Stimulated activated CD8-positive, alpha-beta memory T cell treated with anti-CD3 and anti-CD28 coated beads, Interleukin-15, amount 100 ng/mL, for 4 hours (primary cell): ENCODE data around the gene USP6NL.

ENCODE experiments used
- DNase-seq, 2 donors: peaks; one replicate each; pipeline ENCODE4 v3.0.0-alpha.2; 2020; ENCODE audit warnings: low read depth in 2 of 2

The USP6NL gene

DNA sequence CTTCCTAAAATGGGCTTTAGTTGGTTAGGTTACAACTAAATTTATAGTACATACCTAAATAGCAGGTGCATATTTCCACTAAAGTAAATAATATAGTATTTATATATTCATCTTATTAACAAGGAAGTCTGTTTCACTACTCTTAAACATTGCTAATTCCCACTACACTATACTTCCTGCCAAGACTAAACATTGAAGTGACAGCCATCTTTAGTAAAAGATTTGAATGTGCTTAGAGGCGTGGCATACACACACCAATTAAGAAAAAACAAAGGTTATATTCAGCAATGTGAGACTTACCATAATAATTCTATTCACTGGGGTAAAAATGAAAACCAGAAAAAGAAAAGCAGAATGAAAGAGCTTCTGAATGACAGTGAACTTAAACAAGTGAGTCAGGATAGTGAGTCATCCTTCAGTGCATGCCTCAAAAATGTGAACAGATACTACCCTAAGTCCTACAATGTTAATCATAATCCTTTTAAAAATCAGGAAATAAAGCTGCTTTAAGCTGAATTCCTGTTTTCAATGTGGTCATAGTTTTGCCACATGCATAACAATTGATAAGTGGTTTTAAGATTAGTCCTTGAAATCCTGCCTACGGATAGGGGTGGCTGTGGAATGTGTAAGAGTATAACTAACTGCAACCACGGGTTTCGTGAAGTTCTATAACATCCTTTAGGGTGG is 59.4 kb downstream of the USP6NL start:
- no peak for DNase-seq

DNA sequence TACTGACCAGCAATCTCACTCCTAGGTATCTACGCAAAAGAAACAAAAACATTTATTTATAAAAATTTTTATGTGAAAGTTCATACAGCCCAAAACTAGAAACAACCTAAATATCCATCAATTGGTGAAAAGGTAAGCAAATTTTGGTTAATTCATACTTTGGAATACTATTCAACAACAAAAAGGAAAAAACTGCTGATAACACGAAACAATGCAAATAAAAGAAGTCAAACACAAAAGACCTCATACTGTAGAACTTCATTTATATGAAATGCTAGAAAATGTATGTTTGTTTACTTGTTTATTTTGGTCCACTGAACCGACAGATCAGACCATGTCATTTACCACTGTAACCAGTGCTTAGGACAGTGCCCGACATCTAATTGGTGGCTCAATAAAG is 60.3 kb downstream of the USP6NL start:
- DNase-seq, result no peak

DNA sequence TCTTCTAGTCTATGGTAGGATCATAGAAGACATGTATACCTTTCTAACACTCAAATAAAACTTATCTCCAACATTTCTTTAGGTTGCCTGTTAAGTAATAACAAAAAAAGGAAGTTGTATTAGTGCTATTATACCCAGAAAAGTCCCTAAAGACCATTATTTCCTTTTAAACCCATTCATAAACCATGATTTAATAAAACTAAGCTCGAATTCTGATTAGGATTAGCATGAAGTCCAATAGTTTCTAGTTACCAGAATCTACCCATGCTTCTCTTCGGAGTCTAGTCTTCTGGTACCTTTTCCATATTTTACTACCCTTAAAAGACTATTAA is 62.7 kb downstream of the USP6NL start:
- DNase-seq, result no peak

DNA sequence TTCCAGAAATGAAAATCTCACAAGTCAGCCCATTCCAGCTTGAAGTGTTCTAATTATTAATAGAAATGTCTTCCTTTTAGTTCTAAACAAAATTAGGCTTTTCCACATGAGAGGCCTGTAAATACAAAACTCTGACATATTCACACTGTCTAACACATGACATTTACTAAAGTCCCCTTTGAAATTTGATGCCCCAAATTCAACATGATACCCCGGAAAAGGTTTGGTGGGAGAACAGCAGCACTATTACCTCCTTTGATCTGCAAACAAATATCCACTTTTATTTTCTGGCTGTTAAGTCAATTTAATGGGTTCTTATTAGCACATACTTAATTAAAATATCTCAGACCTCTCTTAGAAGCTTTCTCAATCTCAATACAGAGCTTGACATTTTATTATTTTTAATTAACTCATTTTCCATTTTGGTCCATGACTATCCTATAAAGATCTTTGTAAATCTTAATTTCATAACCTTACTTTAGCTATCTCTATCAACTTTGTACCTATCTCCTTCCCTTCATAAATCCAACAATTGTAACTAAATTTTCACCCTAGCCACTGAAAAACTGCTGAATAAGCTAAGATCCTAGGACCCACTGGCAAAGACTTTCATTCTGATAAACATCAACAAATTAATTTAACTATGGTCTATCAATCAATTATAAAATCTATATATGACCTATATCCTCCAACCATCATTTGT is 63.2 kb downstream of the USP6NL start:
- DNase-seq, result no peak

DNA sequence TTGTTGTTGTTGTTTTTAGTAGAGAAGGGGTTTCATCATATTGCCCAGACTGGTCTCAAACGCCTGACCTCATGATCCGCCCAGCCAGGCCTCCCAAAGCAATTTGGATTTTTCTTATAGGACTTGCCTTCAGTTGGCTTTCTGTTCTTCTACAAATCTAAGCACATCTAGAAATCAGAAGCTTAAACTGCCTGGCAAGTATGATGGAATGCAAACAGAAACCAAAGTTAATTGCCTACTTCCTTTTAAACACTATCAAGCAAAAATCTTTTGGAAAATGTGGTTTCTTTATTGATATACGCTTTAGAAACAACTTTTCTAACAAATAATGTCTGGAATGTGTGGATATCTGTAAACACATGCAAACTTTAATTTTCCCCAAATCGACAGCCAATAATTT is 64.9 kb downstream of the USP6NL start:
- DNase-seq, result no peak

DNA sequence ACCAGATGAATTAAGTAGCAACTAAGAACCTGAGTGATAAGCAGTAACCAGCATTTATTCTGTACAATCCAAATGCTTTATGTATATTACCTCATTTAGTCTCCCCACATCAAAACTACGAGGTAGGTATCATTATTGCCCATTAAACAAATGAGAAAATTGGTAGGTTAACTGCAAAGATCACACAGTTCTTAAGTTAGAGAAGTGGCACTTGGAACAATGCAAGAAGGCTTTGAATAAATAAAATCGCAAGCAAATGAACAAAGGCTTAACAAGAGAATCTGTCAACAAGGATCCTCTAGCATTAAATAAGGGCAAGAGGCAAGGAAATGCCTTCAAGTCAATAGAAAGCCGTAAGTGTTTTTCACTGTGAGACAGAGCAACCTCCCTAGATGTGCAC is 70.2 kb downstream of the USP6NL start:
- no peak for DNase-seq

DNA sequence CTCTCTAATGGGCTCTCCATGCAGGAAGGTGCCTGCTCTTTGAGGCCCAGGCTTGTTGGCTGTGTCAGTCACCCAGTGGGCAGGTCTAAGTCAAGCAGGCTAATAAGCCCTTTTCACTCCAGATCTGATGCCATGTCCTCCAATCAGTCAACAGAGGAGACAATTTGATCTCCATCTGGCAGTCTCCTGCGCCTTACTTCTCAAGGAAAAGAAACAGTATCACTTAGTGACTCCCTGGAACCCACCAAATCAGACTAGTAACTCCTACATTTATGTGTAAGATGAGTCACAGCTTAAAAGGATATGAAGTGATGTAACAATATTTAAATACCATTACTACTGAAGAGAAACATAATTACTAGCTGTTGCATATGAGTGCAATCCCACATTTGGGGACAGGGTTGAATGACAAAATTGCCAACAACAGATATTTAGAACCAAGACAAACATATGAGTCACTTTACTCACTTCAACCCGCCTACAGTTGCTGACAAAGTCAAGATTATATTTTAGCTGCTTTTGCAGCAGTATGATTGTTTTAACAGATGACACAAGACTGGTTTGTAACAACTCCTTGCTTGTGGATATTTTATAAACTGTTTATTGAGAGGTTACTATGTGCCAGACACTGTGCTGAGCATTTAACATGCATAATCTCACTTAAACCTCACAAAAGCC is 72.1 kb downstream of the USP6NL start:
- no peak for DNase-seq

DNA sequence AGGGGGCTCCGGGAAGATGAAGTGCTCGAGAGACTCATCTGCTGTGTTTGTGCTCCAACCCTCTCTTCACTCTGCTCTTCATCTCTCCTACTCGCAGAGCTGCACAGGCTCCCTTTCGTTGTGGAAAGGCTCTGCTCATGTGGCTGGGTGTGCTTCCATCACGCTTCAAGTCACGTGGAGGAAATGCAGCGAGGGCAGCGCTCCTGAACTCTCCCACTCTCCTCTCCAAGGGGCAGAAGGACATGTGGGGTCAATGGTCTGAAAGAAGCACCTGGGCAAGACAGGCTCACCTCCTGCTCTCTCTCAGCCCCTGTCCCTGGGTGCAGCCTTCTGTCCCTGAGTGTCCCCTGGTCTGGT is 72.6 kb downstream of the USP6NL start:
- no peak for DNase-seq

DNA sequence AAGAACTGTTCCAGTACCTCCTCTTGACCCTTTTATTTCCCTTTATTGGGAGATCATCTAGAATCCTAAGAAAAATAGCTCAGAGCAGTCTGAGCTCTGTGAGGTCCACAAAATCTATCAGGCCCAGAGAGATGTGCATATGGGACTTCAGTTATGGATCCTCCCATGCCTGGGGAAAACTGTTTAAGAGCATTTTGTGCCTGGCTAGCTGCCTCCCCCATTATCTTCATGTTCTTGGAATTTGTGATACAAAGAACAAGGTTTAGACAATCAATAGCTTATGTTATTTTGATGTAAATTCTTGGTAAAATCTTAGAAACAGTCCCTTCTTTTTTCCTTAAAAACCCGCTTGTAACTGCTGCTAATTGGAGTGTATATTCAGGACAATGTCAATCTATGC is 75.2 kb downstream of the USP6NL start:
- no peak for DNase-seq

DNA sequence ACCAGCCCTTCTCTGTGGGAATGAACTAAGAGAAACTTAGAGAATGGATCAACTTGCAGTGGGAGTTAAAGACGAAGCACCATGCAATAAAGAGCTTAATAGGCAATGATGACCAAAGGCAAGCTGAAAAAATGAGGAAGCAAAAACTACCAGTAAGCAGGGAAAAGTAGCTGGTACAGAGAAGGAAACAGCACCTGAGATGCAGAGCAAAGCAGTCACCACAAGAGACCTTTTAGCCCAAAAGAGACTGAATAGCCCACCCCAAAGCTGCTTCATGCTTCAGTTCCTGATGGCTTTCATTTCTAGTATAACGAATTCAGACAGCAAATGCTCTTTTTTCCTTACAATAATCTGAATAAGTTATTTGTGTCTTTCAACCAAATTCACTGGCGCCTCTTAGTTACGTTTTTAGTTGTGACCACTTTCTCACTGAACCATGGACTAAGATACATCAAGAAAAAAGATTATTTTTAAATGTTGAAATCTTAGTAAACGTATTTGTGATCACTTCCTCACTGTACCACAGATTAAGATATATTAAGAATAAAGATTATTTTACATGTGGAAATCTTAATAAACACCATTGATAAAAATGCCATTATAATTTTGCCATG is 76.0 kb downstream of the USP6NL start:
- no peak for DNase-seq

DNA sequence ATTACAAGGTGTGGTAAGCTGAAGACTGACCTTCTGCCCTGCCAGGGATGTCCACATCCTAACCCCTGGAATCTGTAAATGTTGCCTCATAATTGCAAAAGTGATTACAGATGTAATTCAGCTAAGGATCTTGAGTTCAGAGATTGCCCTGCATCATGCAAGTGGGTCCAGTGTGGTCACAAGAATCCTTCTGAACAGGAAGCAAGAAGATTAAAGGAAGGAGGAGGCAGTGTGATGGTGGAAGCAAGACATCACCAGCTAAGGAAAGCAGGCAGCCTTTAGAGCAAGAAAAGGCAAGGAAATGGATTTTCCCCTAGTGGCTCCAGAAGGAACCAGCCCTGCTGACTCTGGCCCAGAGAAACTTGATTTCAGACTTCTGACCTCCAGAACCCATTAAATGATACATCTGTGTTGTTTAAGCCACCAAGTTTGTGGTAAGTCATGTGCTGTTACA is 78.1 kb downstream of the USP6NL start:
- DNase-seq, result no peak

DNA sequence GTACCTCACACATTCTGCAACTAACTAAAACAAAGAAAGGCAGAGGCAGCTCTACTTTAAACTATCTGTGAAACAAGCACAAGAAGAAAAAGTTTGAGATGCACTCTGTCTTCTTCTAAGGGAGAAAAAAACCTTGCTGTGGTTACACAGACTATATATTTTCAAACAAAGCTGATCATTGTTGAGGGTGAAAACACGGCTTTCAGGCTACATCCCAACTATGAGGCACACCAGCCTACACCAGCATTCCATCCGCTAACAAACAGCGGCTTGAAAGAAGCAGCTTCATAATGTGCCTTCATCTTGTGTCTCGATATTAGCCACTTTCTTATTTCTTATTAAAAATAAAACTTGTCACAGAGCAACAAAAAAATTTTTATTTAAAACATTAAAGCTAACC is 79.1 kb downstream of the USP6NL start:
- no peak for DNase-seq

DNA sequence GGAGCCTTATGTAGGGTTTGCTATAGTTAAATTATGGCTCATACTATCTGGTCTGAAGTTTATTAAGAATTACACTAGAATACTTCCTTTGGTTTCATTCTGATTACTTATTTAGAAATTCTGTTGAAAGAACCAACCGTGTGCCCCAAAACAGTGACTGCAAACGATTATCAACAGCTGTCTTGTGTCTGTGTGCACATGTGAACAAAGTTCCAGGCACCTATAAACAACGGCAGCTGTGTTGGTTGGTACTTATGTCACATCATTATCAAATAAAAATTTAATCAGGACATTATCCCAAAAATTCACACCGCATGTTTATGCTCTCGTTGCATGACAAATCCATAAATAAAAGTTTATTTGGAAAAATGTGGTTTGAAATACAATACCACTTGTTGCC is 80.6 kb downstream of the USP6NL start:
- no peak for DNase-seq

DNA sequence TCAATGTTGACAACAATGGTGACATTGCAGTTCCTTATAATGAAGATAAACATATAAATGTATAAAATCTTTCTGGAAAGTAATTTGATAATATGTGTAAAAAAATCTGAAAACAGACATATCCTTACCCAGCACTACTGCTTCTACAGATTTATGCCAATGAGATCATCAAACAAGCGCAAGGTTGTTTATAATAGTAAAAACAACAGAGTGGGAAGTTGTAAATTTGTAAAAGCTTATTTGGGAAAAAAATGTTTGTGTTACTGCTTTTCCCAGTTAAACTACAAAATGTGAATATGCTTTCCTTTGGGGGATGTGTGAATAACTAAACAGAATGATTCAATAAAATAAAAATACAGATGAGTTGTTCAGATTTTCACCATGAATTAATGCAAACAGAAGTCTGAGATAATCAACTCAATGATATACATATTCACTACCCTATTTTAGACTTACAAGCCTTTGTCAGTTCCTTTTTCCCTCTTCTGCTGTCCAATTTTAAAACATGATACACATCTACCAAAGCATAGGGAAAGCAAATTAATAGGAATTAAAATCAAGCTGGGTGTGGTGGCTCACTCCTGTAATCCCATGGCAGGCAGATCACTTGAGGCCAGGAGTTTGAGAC is 82.1 kb downstream of the USP6NL start:
- no peak for DNase-seq

DNA sequence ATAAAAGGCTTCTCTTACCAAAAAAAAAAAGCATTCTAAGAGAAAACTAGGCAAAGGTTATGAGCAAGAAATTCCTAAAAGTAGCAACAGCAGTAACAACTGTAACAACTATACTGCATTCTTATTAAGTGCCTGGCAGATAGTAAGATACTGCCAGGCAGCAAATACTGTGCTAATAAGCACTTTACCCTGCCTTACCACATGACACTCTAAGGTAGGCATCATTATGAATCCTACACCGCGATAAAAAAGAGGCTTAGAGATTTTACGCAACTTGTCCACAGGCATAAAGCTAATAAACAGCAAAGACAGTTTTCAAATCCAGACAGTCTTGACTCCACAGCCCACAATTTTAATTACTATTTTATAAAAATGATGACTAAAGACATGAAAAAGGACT is 83.2 kb downstream of the USP6NL start:
- DNase-seq, result no peak

DNA sequence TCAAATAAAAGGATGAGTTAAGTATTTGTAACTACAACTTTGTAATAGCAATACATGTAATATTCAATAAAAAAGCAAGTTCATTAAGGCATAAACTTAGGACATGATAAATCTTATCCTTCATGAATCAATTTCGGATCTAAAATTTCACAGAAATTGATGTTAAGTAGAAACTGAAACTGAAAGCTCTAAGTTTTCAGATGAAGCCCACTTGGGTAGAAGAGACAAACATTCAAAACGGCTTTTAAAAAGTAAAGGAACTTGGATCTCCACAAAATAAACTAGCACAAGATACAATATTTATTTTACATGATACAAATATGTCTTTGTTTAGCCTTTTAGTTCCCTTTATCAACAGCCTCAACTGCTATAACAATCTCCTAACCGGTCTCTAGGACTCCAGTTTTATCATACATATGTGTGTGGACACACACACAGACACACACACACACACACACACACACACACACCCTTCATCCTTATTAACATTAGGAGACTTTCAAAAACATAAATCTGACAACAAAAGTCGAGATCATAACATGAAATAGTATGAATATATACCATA is 83.7 kb downstream of the USP6NL start:
- no peak for DNase-seq

DNA sequence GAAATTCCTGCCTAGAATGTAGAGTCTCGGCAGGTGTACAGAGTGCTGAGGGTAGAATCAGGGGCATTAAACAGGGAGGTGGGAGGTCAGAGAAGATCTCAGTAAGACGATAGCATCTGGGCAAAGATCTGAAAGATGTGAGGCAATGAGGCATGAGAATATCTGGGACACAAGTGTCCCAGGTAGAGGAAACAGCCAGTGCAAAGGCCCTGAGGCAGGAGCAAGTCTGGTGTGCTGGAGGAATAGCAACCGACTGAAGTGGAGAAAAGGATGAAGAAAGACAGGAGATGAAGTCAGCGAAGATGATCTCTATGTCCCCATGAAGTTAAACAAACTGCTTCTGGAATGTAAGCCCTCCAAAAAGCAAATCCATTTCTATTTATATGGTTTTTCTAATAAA is 84.4 kb downstream of the USP6NL start:
- no peak for DNase-seq

DNA sequence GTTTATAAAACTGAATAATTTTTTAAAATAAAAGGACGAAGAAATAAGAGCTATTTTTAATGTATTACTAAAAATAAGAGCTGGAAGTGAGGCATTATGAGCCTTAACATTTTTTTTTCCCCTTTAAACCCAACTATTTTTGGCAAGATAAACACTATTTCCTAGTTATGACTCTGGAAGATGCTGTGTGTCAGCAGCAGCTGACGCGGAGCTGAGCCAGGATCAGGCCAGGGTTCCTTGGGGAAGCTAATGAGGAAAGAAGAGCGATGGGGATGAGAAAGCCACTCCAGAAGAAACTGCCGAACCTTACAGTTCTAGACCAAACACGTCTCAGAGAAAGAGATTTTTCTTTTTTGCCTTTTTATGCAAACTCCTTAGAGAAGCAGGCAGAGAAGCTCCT is 85.9 kb downstream of the USP6NL start:
- no peak for DNase-seq

DNA sequence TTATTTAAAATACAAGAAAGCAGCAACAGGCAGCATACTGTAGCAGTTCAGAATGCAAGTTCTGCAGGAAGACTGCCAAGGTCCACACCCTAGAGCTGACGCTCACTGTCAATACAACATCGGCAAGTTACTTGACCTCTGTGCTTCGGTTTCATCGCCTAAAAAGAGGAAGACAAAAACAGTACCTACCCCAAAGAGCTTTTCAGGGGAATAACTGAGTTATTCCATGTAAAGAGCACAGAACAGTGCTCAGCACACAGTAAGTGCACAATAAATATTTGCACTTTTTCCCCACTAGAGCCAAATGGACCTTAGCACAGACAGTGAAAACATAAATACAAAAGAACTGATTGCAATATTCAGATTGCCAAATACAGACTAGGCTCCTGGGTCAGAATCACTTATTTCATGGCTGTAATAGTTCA is 88.6 kb downstream of the USP6NL start:
- DNase-seq, result no peak

DNA sequence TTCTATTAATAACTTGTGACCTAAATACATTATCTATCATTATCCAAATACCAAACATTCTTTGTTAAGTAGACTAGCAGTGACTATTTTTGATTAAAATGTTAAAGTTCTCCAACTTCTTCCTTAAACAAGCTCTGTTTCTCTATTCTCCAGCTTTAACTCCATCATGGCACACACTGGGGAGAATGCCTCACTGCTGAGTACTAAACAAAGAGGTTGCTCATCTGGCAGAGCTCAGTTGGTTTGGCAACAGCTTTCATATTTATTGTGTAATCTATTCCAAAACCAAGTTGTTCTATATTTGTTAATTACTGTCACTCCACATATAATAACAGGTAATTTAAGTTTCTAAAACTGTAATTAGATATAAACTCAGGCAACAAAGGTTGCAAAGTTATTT is 89.6 kb downstream of the USP6NL start:
- no peak for DNase-seq

DNA sequence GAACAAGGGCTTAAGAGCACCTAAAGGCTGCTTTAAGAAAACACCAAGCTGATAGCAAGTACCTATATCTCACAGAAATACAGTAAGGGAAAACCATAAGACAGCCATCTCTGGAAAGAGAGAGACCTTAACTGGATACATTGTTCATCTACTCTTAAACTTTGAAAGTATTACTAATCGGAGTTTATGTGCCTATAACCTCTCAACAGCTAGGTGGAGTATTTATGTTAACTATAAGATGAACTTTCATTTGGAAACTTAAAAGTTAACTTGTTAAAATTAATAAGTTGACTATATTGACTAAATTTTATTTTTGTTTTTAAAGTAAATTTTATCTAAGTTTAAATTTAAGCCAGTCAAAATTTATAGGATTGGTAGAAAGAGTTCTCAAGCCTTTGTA is 90.6 kb downstream of the USP6NL start:
- no peak for DNase-seq

DNA sequence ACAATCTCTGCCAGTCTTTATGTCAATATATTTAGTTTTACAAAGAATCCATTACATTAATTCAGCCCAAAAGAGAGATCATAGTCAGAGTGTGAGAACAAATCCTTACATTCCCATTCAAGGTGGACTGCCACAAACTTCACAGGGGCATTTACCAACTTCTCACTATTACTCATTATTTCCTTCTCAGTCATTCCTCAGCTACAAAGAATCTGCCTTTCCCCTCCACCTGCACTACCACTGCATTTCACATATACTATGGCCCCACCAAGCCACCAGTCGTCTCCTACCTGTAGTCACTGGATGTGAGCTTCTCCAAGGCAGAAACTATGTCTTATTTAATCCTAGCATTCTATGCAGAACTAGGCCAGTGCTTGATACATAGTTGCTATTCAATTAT is 94.3 kb downstream of the USP6NL start:
- no peak for DNase-seq
